ENCODE data around the gene LIN7B. TPM values are rescaled to one million over a fixed set of nuclear protein-coding genes. Genes with fewer than 3 reads are reported as not detected.
A peak's percentile ranks its signal among the peaks of the same experiment; 100 is the strongest.

LIN7B gene
- total and polyA plus RNA-seq, 9 of the 15 experiments (the other 6 are each of a cell fraction or from before 2014, with no cell fraction given), result 0.89 to 15.7 (median 4.0) TPM

DNA sequence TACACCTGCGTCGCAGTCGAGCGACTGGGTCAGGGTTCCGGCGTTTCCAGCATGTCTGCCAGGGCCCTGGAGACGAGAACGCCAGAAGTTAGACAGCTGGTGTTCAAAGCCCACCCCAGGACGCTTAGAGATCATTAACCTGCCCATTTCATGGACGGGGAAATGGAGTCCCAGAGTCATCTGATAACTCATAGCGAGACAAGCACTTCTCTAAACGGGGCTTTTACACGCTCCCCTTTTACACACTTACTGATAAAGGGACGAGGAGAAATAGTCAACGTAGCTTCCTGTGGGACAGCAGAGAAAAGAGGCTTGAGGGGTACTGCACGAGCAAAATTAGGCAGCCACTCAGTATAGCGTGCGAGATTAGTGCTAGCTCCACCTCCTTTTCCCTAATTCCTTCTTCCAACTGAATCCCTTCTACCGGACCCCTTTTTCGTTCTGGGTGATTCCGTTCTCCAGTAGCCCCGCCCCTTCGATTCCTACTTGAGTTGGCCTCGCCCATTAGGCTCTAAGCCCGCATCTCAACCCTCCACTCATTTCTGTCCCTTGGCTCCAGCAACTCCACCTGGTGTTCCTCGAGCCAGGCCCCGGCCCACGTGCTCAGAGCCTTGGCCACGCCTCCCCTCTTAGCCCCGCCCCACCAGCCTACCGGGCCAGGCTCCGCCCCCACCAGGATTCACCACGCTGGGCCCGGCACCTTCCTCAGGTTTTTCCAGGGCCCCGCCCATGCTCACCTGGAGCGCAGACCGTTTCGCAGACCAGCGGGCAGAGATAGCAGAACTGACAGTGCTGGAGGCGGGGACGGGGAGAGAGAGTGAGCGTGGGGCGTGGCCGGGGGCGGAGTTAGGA lies 37.3 kb downstream of the LIN7B start (continued):
- TF ChIP-seq, protein P1, sequence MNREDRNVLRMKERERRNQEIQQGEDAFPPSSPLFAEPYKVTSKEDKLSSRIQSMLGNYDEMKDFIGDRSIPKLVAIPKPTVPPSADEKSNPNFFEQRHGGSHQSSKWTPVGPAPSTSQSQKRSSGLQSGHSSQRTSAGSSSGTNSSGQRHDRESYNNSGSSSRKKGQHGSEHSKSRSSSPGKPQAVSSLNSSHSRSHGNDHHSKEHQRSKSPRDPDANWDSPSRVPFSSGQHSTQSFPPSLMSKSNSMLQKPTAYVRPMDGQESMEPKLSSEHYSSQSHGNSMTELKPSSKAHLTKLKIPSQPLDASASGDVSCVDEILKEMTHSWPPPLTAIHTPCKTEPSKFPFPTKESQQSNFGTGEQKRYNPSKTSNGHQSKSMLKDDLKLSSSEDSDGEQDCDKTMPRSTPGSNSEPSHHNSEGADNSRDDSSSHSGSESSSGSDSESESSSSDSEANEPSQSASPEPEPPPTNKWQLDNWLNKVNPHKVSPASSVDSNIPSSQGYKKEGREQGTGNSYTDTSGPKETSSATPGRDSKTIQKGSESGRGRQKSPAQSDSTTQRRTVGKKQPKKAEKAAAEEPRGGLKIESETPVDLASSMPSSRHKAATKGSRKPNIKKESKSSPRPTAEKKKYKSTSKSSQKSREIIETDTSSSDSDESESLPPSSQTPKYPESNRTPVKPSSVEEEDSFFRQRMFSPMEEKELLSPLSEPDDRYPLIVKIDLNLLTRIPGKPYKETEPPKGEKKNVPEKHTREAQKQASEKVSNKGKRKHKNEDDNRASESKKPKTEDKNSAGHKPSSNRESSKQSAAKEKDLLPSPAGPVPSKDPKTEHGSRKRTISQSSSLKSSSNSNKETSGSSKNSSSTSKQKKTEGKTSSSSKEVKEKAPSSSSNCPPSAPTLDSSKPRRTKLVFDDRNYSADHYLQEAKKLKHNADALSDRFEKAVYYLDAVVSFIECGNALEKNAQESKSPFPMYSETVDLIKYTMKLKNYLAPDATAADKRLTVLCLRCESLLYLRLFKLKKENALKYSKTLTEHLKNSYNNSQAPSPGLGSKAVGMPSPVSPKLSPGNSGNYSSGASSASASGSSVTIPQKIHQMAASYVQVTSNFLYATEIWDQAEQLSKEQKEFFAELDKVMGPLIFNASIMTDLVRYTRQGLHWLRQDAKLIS (CRISPR knock-in tag; IDR thresholded peaks at IDR 0.05), result no peak; the same call in none of the 2 replicates
- TF ChIP-seq, protein P2, sequence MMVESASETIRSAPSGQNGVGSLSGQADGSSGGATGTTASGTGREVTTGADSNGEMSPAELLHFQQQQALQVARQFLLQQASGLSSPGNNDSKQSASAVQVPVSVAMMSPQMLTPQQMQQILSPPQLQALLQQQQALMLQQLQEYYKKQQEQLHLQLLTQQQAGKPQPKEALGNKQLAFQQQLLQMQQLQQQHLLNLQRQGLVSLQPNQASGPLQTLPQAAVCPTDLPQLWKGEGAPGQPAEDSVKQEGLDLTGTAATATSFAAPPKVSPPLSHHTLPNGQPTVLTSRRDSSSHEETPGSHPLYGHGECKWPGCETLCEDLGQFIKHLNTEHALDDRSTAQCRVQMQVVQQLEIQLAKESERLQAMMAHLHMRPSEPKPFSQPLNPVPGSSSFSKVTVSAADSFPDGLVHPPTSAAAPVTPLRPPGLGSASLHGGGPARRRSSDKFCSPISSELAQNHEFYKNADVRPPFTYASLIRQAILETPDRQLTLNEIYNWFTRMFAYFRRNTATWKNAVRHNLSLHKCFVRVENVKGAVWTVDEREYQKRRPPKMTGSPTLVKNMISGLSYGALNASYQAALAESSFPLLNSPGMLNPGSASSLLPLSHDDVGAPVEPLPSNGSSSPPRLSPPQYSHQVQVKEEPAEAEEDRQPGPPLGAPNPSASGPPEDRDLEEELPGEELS (CRISPR knock-in tag; IDR thresholded peaks at IDR 0.05; ENCODE audit: borderline replicate concordance), result 0 out of 2 replicates have a peak, but pooled peaks have one; percentile 57
- TF ChIP-seq TBP (optimal IDR thresholded peaks at IDR 0.05; ENCODE audit: low read depth, low read length) (peak; percentile 69), DACH1 (IDR thresholded peaks at IDR 0.05; ENCODE audit: partially characterized antibody) (peak; percentile 19), NCOA4 (IDR thresholded peaks at IDR 0.05; ENCODE audit: partially characterized antibody) (peak; percentile 57), USF2 (CRISPR knock-in tag; IDR thresholded peaks at IDR 0.05) (peak; percentile 92), NUFIP1 (IDR thresholded peaks at IDR 0.05; ENCODE audit: partially characterized antibody) (no peak), ZNF239 (CRISPR knock-in tag; IDR thresholded peaks at IDR 0.05) (no peak), FOXK2 (conservative IDR thresholded peaks at IDR 0.05 in 1 of 2, IDR thresholded peaks at IDR 0.05 in 1 of 2; ENCODE audit: low read depth in 2 of 2) (peak; percentile 68 to 80; a peak in 3 of 4 replicates), EGR1 (conservative IDR thresholded peaks at IDR 0.05) (peak; percentile 57), GABPB1 (CRISPR knock-in tag; IDR thresholded peaks at IDR 0.05) (peak; percentile 13; the same call in 1 of the 2 replicates), ZSCAN29 (IDR thresholded peaks at IDR 0.05) (peak; percentile 56; the same call in 1 of the 2 replicates), ATF7 (IDR thresholded peaks at IDR 0.05) (peak; percentile 80), MTA1 (IDR thresholded peaks at IDR 0.05; ENCODE audit: borderline replicate concordance) (peak; percentile 44; the same call in 1 of the 2 replicates), ELF2 (CRISPR knock-in tag; IDR thresholded peaks at IDR 0.05) (no peak), KLF16 (IDR thresholded peaks at IDR 0.05) (no peak; the same call in 1 of the 2 replicates), ZNF431 (CRISPR knock-in tag; IDR thresholded peaks at IDR 0.05) (no peak), MBD2 (IDR thresholded peaks at IDR 0.05; ENCODE audit: borderline replicate concordance, low read depth) (0 out of 2 replicates have a peak, but pooled peaks have one; percentile 3), MTA2 (IDR thresholded peaks at IDR 0.05; ENCODE audit: low read depth) (peak; percentile 18; the same call in 1 of the 2 replicates), TEAD1 (CRISPR knock-in tag; IDR thresholded peaks at IDR 0.05) (0 out of 4 replicates have a peak, but pooled peaks of 1 of the 2 experiments have one; percentile 7), NCOA1 (IDR thresholded peaks at IDR 0.05; ENCODE audit: low read depth) (peak; percentile 9; the same call in 1 of the 2 replicates), ARID1B (IDR thresholded peaks at IDR 0.05) (no peak), MXI1 (IDR thresholded peaks at IDR 0.05; ENCODE audit: low read depth, low read length) (peak; percentile 87; the same call in 1 of the 2 replicates)
